Measurements from ENCODE around the gene ZMYND15.

Gene ZMYND15

GRCh38 chr17:4766201-4766600 lies 26.6 kb downstream of the ZMYND15 start:
- Histone ChIP-seq H3K4me3 (ENCODE audit: low read depth in 1 of 2, low read length in 1 of 2) (no peak overlapping the region), H3K4me1 (ENCODE audit: control insufficient read depth in 1 of 2, insufficient read depth in 1 of 2, low read depth in 1 of 2, low read length in 1 of 2) (peaks cover 29 to 31% of the 10 kb centered on the region in 2 experiments), H3K27me3 (peaks cover 4% of the 10 kb centered on the region), H3K36me3 (no peaks in the 10 kb centered on the region), H3K9me3 (no peaks in the 10 kb centered on the region), H3K27ac (peak overlapping the region; percentile 77)
- no peak for TF ChIP-seq CTCF (IDR thresholded peaks at IDR 0.05)

DNA sequence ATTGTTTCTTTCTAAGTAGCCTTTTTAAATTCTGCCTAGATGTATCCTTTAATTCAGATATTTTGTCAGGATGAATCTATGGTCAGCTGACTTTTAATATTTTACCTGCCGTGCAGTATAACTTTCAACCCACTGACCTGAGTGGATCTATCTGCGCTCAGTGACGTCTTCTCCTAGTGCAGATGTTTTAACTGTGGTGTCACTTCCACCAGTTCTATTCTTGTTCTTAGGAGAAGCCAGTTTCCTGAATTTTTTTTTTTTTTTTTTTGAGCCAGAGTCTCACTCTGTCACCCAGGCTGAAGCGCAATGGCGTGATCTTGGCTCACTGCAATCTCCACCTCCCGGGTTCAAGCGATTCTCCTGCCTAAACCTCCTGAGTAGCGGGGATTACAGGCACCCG lies 27.1 kb downstream of the ZMYND15 start:
- H3K36me3 ChIP-seq = no peaks in the 10 kb centered on the region
- peak overlapping the region; percentile 77 for H3K27ac ChIP-seq
- H3K4me1 ChIP-seq (ENCODE audit: control insufficient read depth in 1 of 2, insufficient read depth in 1 of 2, low read depth in 1 of 2, low read length in 1 of 2) = peaks cover 29 to 31% of the 10 kb centered on the region in 2 experiments
- no peak for TF ChIP-seq CTCF (IDR thresholded peaks at IDR 0.05)
- H3K9me3 ChIP-seq = no peaks in the 10 kb centered on the region
- H3K27me3 ChIP-seq = peaks cover 5% of the 10 kb centered on the region
- H3K4me3 ChIP-seq (ENCODE audit: low read depth in 1 of 2, low read length in 1 of 2) = no peak overlapping the region

DNA sequence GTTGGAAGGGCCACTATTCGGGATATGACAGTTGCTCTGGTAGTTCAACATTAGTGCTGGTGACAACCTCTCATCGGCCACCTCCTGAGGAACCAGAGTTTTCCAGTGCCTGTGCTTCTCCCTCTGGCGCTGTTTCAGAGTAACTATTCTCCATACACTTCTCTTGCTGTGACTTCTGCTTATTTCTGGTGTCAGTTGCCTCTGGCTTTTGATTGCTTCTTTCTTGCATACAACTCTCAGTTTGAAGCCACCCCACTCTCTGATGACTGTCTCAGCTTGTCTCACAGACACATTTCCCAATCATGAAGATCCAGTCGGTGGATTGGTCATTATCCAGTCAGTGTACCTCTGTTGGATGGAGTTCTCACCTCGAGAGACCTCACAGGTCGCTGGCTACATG lies 28.7 kb downstream of the ZMYND15 start:
- H3K9me3 ChIP-seq = no peaks in the 10 kb centered on the region
- H3K27ac ChIP-seq = no peak overlapping the region
- H3K4me3 ChIP-seq (ENCODE audit: low read depth in 1 of 2, low read length in 1 of 2) = no peak overlapping the region
- peaks cover 29 to 31% of the 10 kb centered on the region in 2 experiments for H3K4me1 ChIP-seq (ENCODE audit: control insufficient read depth in 1 of 2, insufficient read depth in 1 of 2, low read depth in 1 of 2, low read length in 1 of 2)
- no peaks in the 10 kb centered on the region for H3K36me3 ChIP-seq
- H3K27me3 ChIP-seq = peaks cover 11% of the 10 kb centered on the region
- TF ChIP-seq CTCF (IDR thresholded peaks at IDR 0.05) = no peak

GRCh38 chr17:4769628-4770027 lies 30.0 kb downstream of the ZMYND15 start:
- H3K4me3 ChIP-seq (ENCODE audit: low read depth in 1 of 2, low read length in 1 of 2) = no peak overlapping the region
- no peaks in the 10 kb centered on the region for H3K9me3 ChIP-seq
- peaks cover 17% of the 10 kb centered on the region for H3K27me3 ChIP-seq
- no peak for TF ChIP-seq CTCF (IDR thresholded peaks at IDR 0.05)
- H3K27ac ChIP-seq = no peak overlapping the region
- H3K4me1 ChIP-seq (ENCODE audit: control insufficient read depth in 1 of 2, insufficient read depth in 1 of 2, low read depth in 1 of 2, low read length in 1 of 2) = peaks cover 21 to 24% of the 10 kb centered on the region in 2 experiments
- H3K36me3 ChIP-seq = no peaks in the 10 kb centered on the region

DNA sequence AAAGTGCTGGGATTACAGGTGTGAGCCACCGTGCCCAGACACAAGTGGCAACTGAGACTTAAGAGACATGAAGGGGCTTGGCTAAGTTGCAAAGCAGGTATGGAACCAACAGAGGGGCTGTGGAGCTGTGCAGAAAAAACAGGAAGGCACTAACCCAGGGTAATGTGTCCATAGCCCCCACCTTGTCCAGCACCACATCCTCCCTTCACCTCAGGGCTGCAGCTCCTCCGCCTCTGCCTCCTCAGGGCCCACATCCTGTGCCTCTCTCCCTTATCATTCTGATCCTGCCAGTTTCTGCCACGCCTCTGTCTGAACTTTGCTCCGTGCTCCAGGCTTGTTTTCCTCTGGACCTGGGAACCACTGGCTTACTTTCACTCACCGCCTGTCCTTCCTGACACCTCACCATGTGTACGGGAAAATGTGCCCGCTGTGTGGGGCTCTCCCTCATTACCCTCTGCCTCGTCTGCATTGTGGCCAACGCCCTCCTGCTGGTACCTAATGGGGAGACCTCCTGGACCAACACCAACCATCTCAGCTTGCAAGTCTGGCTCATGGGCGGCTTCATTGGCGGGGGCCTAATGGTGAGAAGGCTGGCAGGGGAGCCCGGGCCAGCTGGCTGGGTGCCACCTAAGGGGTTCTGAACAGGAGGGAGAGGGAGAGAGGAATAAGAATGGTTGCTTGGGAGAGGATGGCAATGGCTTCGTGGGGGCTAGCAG lies 32.0 kb downstream of the ZMYND15 start, which contains the start of gene TM4SF5:
Gene TM4SF5, plus strand, starts transcription at position 368 of the 716 bp plus-strand sequence. Its CDS starts 37 bp downstream, at position 405.
- no peak for TF ChIP-seq CTCF (IDR thresholded peaks at IDR 0.05)
- no peak within 1 kb of the TSS for H3K27ac ChIP-seq
- H3K27me3 ChIP-seq = peaks cover 22% of the 10 kb centered on the region
- no peaks in the 10 kb centered on the region for H3K9me3 ChIP-seq
- no peaks in the 10 kb centered on the region for H3K36me3 ChIP-seq
- H3K4me1 ChIP-seq (ENCODE audit: control insufficient read depth in 1 of 2, insufficient read depth in 1 of 2, low read depth in 1 of 2, low read length in 1 of 2) = peaks cover under 1 to 4% of the 10 kb centered on the region in 2 experiments
- no peak within 1 kb of the TSS for H3K4me3 ChIP-seq (ENCODE audit: low read depth in 1 of 2, low read length in 1 of 2)

All from neutrophil (primary cell).